GM12873 (cell line): ENCODE measurements around the gene SPAG9.

ENCODE experiments used
- CTCF ChIP-seq: IDR thresholded peaks from 2 replicates; pipeline ENCODE4 v1.5.1; 2012; ENCODE audit warnings: low read depth, mild to moderate bottlenecking, moderate library complexity, low read length, control low read depth; ENCODE audit not compliant: insufficient read depth; ENCODE audit errors: missing control alignments

Gene SPAG9

GRCh38 chr17:51128076-51128475 is 7.4 kb upstream of the SPAG9 start:
- no peak for TF ChIP-seq CTCF

- TF ChIP-seq CTCF = no peak
Measured at GRCh38 chr17:51124640-51125503, 4.2 kb upstream of the SPAG9 start.

GRCh38 chr17:51121620-51122472 is 1.2 kb upstream of the SPAG9 start:
- TF ChIP-seq CTCF = no peak

GRCh38 chr17:51120357-51120738 is 320 bp downstream of the SPAG9 start:
- no peak for TF ChIP-seq CTCF

GRCh38 chr17:51119415-51120356 is 982 bp downstream of the SPAG9 start:
- TF ChIP-seq CTCF = peak; percentile 7

- TF ChIP-seq CTCF = no peak
Measured at GRCh38 chr17:51118330-51119195, 2.1 kb downstream of the SPAG9 start.
